HepG2 (cell line): ENCODE results near the gene PSD. TPM values are rescaled to one million over a fixed set of nuclear protein-coding genes. Genes with fewer than 3 reads are reported as not detected.

ENCODE experiments used
- ARID3A ChIP-seq: IDR thresholded peaks from 2 replicates; pipeline ENCODE4 v1.6.1; 2012; ENCODE audit warnings: low read depth, low read length, improper control_type of control experiment
- ATRX ChIP-seq: sonication (generic); formaldehyde crosslinking; IDR thresholded peaks from 2 replicates; pipeline ENCODE4 v1.4.0; 2020; ENCODE audit warnings: missing genetic modification reagents, borderline replicate concordance
- CENPT ChIP-seq: sonication (generic); formaldehyde crosslinking; IDR thresholded peaks from 2 replicates; pipeline ENCODE4 v1.8.0; 2022; ENCODE audit warnings: low read depth, mild to moderate bottlenecking, moderate library complexity, missing genetic modification reagents
- CHCHD3 ChIP-seq: sonication (generic); formaldehyde crosslinking; IDR thresholded peaks from 2 replicates; pipeline ENCODE4 v1.8.0; 2022; ENCODE audit warnings: mild to moderate bottlenecking, missing genetic modification reagents, moderate library complexity
- DMAP1 ChIP-seq: IDR thresholded peaks from 2 replicates; pipeline ENCODE4 v1.6.1; 2016
- DPF2 ChIP-seq: sonication (generic); formaldehyde crosslinking; IDR thresholded peaks from 2 replicates; pipeline ENCODE4 v1.4.0; 2020; ENCODE audit warnings: mild to moderate bottlenecking, low read depth, missing genetic modification reagents, borderline replicate concordance
- EEA1 ChIP-seq: sonication (generic); formaldehyde crosslinking; IDR thresholded peaks from 2 replicates; pipeline ENCODE4 v1.5.1; 2020; ENCODE audit warnings: mild to moderate bottlenecking, missing genetic modification reagents, borderline replicate concordance
- FOXP1 ChIP-seq, 2 experiments: fragments of 450-650 bp in 1 of 2; IDR thresholded peaks; 2 replicates each; pipeline ENCODE4 v1.6.1; 2017 to 2018; ENCODE audit warnings: antibody characterized with exemption in 1 of 2
- GABPB1 ChIP-seq: IDR thresholded peaks from 2 replicates; pipeline ENCODE4 v1.6.1; 2016; ENCODE audit warnings: mild to moderate bottlenecking, missing genetic modification reagents, moderate library complexity, missing compliant biosample characterization
- MTF1 ChIP-seq: sonication (generic); formaldehyde crosslinking; IDR thresholded peaks from 2 replicates; pipeline ENCODE4 v1.5.0; 2020; ENCODE audit warnings: missing genetic modification reagents
- NCOA1 ChIP-seq: sonication (generic); formaldehyde crosslinking; IDR thresholded peaks from 2 replicates; pipeline ENCODE4 v1.9.0; 2021; ENCODE audit warnings: missing genetic modification reagents
- NCOR1 ChIP-seq: fragments of 200-600 bp; sonication (generic); IDR thresholded peaks from 2 replicates; pipeline ENCODE4 v1.7.0; 2017; ENCODE audit warnings: antibody characterized with exemption, low read length, borderline replicate concordance
- NR1H2 ChIP-seq: sonication (generic); formaldehyde crosslinking; IDR thresholded peaks from 2 replicates; pipeline ENCODE4 v1.8.1; 2022; ENCODE audit warnings: low read depth, missing genetic modification reagents, borderline replicate concordance
- PAWR ChIP-seq: sonication (generic); formaldehyde crosslinking; IDR thresholded peaks from 2 replicates; pipeline ENCODE4 v1.4.0; 2020; ENCODE audit warnings: missing genetic modification reagents, mild to moderate bottlenecking, borderline replicate concordance
- RELA ChIP-seq: sonication (generic); formaldehyde crosslinking; IDR thresholded peaks from 2 replicates; pipeline ENCODE4 v1.4.0; 2020; ENCODE audit warnings: missing genetic modification reagents
- REST ChIP-seq, 2 experiments: IDR thresholded peaks; 2 replicates each; pipeline ENCODE4 v1.6.1; 2011 to 2012; ENCODE audit warnings: low read length in 2 of 2, borderline replicate concordance in 1 of 2, low read depth in 1 of 2, mild to moderate bottlenecking in 1 of 2, moderate library complexity in 1 of 2
- RFX1 ChIP-seq: fragments of 450-650 bp; IDR thresholded peaks from 2 replicates; pipeline ENCODE4 v1.6.1; 2017
- U2AF2 ChIP-seq: fragments of 200-400 bp; formaldehyde crosslinking; IDR thresholded peaks from 2 replicates; pipeline ENCODE4 v1.6.1; 2017; ENCODE audit warnings: low read depth, mild to moderate bottlenecking, low read length
- ZBTB21 ChIP-seq: sonication (generic); formaldehyde crosslinking; IDR thresholded peaks from 2 replicates; pipeline ENCODE4 v1.4.0; 2020; ENCODE audit warnings: missing genetic modification reagents
- ZFP37 ChIP-seq: sonication (generic); formaldehyde crosslinking; IDR thresholded peaks from 2 replicates; pipeline ENCODE4 v1.4.0; 2020; ENCODE audit warnings: missing genetic modification reagents, borderline replicate concordance
- ZNF224 ChIP-seq: sonication (generic); formaldehyde crosslinking; IDR thresholded peaks from 2 replicates; pipeline ENCODE4 v1.5.0; 2020; ENCODE audit warnings: mild to moderate bottlenecking, missing genetic modification reagents
- ZNF251 ChIP-seq: sonication (generic); formaldehyde crosslinking; IDR thresholded peaks from 2 replicates; pipeline ENCODE4 v1.9.0; 2021; ENCODE audit warnings: mild to moderate bottlenecking, missing genetic modification reagents
- ZNF264 ChIP-seq: sonication (generic); formaldehyde crosslinking; IDR thresholded peaks from 2 replicates; pipeline ENCODE4 v1.4.0; 2020; ENCODE audit warnings: missing genetic modification reagents
- ZNF549 ChIP-seq: sonication (generic); formaldehyde crosslinking; IDR thresholded peaks from 2 replicates; pipeline ENCODE4 v1.5.0; 2020; ENCODE audit warnings: missing genetic modification reagents
- ZNF576 ChIP-seq: sonication (generic); formaldehyde crosslinking; IDR thresholded peaks from 2 replicates; pipeline ENCODE4 v1.4.0; 2020; ENCODE audit warnings: mild to moderate bottlenecking, missing genetic modification reagents
- ZNF879 ChIP-seq: sonication (generic); formaldehyde crosslinking; IDR thresholded peaks from 2 replicates; pipeline ENCODE4 v1.8.1; 2023; ENCODE audit warnings: missing genetic modification reagents
- ZSCAN21 ChIP-seq: sonication (generic); formaldehyde crosslinking; IDR thresholded peaks from 2 replicates; pipeline ENCODE4 v1.8.0; 2022; ENCODE audit warnings: mild to moderate bottlenecking, missing genetic modification reagents, moderate library complexity, borderline replicate concordance
- polyA plus RNA-seq, 8 experiments: library from polyadenylated mRNA; depleted of rRNA in 3 of 8; stranded (reverse) in 7 of 8; unstranded in 1 of 8; fragments of >200 nt; fragmentation: Illumina TruSeq in 4 of 8; extraction: Trizol in 4 of 8; gene quantifications; 2 replicates each; pipeline versions ENCODE4 v1.2.1 to v1.2.3, GENCODE V29; 2011 to 2016; ENCODE audit warnings: low read depth in 4 of 8, missing spikeins in 1 of 8, mixed read lengths in 1 of 8; ENCODE audit not compliant: insufficient read depth in 1 of 8
- total RNA-seq, 5 experiments: library from RNA; depleted of rRNA; stranded (reverse); fragments of >200 nt; fragmentation: Illumina TruSeq; extraction: Trizol; gene quantifications; 2 replicates each; pipeline ENCODE4 v1.2.3, GENCODE V29; 2016; ENCODE audit warnings: low read depth in 1 of 5

PSD gene
- total and polyA plus RNA-seq, 2 of the 13 experiments (the other 11 are each of a cell fraction or from before 2014, with no cell fraction given) = 0.35 to 0.58 TPM

GRCh38 chr10:102432162-102432950, 13.8 kb upstream of the PSD start, which contains the start of gene CUEDC2 (continued):
- no peak; a peak in 1 of 4 replicates for TF ChIP-seq REST (IDR thresholded peaks at IDR 0.05; ENCODE audit: borderline replicate concordance in 1 of 2, low read depth in 1 of 2, low read length in 2 of 2)
- TF ChIP-seq CENPT (CRISPR knock-in tag) = no peak
- no peak for TF ChIP-seq ARID3A
- TF ChIP-seq ZNF264 (CRISPR knock-in tag) = no peak
- no peak for TF ChIP-seq DPF2 (CRISPR knock-in tag)
- TF ChIP-seq NR1H2 (CRISPR knock-in tag) = no peak
- no peak for TF ChIP-seq ZFP37 (CRISPR knock-in tag)
- TF ChIP-seq GABPB1 (CRISPR knock-in tag) = peak; percentile 94
- TF ChIP-seq ZNF251 = no peak
- no peak for TF ChIP-seq FOXP1 (IDR thresholded peaks at IDR 0.05)
- TF ChIP-seq FOXP1 (CRISPR knock-in tag; IDR thresholded peaks at IDR 0.05) = no peak
- TF ChIP-seq ZSCAN21 (CRISPR knock-in tag) = peak; percentile 45; the same call in 1 of the 2 replicates
- no peak for TF ChIP-seq U2AF2
- TF ChIP-seq PAWR = no peak
- TF ChIP-seq ZBTB21 (CRISPR knock-in tag) = no peak
- no peak for TF ChIP-seq MTF1 (CRISPR knock-in tag)
- no peak for TF ChIP-seq ZNF549 (CRISPR knock-in tag)
- TF ChIP-seq ZNF576 (CRISPR knock-in tag) = no peak
- TF ChIP-seq ZNF224 (CRISPR knock-in tag) = peak; percentile 37; the same call in 1 of the 2 replicates
- TF ChIP-seq DMAP1 (CRISPR knock-in tag) = peak; percentile 77
- no peak for TF ChIP-seq RFX1
- TF ChIP-seq NCOR1 = no peak
- TF ChIP-seq ATRX (CRISPR knock-in tag) = no peak
- TF ChIP-seq EEA1 (CRISPR knock-in tag) = no peak
- TF ChIP-seq NCOA1 (CRISPR knock-in tag) = no peak
- no peak for TF ChIP-seq RELA (CRISPR knock-in tag)
- TF ChIP-seq ZNF879 (CRISPR knock-in tag) = no peak
- TF ChIP-seq CHCHD3 (CRISPR knock-in tag) = no peak
